Osteoblast (primary cell): ENCODE results near the gene CDH5. TPM values are rescaled to one million over a fixed set of nuclear protein-coding genes. Genes with fewer than 3 reads are reported as not detected.

ENCODE experiments used
- DNase-seq: peaks from one replicate; pipeline ENCODE4 v3.0.0; 2011; ENCODE audit warnings: low spot score, mixed read lengths; ENCODE audit not compliant: insufficient read length; ENCODE audit errors: missing footprints
- H2AFZ ChIP-seq: 2 replicates; pipeline ENCODE4 v1.6.0; 2011; ENCODE audit warnings: mild to moderate bottlenecking, low read length
- H3K27ac ChIP-seq: 2 replicates; pipeline ENCODE4 v1.5.1; 2011; ENCODE audit warnings: mild to moderate bottlenecking, low read depth, low read length, moderate library complexity
- H3K27me3 ChIP-seq: 2 replicates; pipeline ENCODE4 v1.6.0; 2012; ENCODE audit warnings: mild to moderate bottlenecking, control low read depth, inconsistent platforms, low read length, moderate library complexity; ENCODE audit not compliant: insufficient read depth
- H3K36me3 ChIP-seq: 2 replicates; pipeline ENCODE4 v1.5.1; 2011; ENCODE audit warnings: mild to moderate bottlenecking, low read length, control low read depth, moderate library complexity; ENCODE audit not compliant: insufficient read depth
- H3K4me1 ChIP-seq: 2 replicates; pipeline ENCODE4 v1.5.1; 2011; ENCODE audit warnings: mild to moderate bottlenecking, low read length, control low read depth, moderate library complexity; ENCODE audit not compliant: insufficient read depth
- H3K4me2 ChIP-seq: 2 replicates; pipeline ENCODE4 v1.6.0; 2011; ENCODE audit warnings: mild to moderate bottlenecking, low read length; ENCODE audit not compliant: insufficient read depth
- H3K4me3 ChIP-seq: fragments of 200-600 bp; sonication (generic); 3 replicates; pipeline ENCODE4 v1.5.1; 2012; ENCODE audit warnings: mild to moderate bottlenecking, low read length, inconsistent platforms; ENCODE audit not compliant: insufficient read depth
- H3K79me2 ChIP-seq: 2 replicates; pipeline ENCODE4 v1.6.0; 2012; ENCODE audit warnings: mild to moderate bottlenecking, low read length, control low read depth, inconsistent platforms; ENCODE audit not compliant: insufficient read depth
- H3K9me3 ChIP-seq: 2 replicates; pipeline ENCODE4 v1.5.1; 2011; ENCODE audit warnings: low read depth, low read length, control low read depth
- H4K20me1 ChIP-seq: 2 replicates; pipeline ENCODE4 v1.6.0; 2012; ENCODE audit warnings: mild to moderate bottlenecking, low read length, control low read depth; ENCODE audit not compliant: insufficient read depth
- total RNA-seq: library from RNA; depleted of rRNA; stranded (reverse); fragments of >200 nt; gene quantifications from 2 replicates; pipeline ENCODE4 v1.2.3, GENCODE V29; 2012
- TF ChIP-seq, protein P1 (sequence below): IDR thresholded peaks from 2 replicates; pipeline ENCODE4 v1.5.1; 2011; ENCODE audit warnings: mild to moderate bottlenecking, low read depth, low read length, moderate library complexity; ENCODE audit errors: extremely low read depth

CDH5 gene
- total RNA-seq, 1 donor, result 0.72 TPM

DNA sequence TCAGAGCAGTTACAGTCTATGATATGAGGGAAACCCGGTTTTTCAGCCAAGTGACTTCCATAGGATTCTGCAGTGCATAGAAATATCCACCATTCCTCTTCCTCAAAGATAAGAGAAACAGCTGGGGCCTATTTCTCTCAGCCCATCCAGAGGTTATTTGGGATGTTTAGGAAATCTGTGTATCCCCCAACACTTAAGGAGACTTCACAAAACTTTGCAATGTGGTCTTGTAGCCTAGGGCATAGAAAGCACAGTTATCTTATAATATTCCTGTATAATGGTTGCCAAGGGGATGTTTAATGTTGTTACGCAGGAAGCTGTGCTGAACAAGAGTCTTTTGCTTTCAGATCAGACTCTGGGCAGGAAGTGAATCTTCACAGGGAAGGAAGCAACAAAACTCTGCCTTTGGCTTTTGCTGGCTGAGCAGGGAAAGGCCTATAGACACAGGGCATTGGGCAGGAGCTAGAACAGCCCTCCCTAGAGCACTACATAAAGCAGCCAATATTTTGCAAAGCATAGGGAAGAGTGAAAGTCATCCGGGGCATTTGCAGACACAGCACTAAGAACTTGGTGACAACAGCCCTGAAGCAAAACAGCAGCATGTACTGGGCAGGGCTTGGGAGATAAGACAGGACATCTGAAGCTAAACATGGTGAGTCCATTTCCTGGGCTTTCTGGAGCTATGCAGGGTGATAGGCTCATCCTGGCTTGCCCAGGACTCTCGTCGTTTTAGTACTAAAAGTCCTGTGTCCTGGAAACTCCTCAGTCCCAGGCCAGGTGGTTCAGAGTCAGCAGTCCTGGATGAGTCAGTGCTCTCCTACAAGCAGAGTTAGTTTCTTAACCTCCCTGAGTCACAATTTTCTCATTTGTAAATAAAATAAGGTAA is 41.9 kb downstream of the CDH5 start:
- Histone ChIP-seq H4K20me1 (no peaks in the 10 kb centered on the region), H3K9me3 (no peaks in the 10 kb centered on the region), H3K27me3 (peaks cover 19% of the 10 kb centered on the region), H3K27ac (peak overlapping the region; percentile 64), H3K4me1 (peaks cover 25% of the 10 kb centered on the region), H3K79me2 (no peaks in the 10 kb centered on the region), H2AFZ (peak overlapping the region; percentile 61), H3K36me3 (no peaks in the 10 kb centered on the region), H3K4me3 (peak overlapping the region; percentile 16), H3K4me2 (peak overlapping the region; percentile 46)
- DNase-seq, result no peak
- TF ChIP-seq, protein P1, sequence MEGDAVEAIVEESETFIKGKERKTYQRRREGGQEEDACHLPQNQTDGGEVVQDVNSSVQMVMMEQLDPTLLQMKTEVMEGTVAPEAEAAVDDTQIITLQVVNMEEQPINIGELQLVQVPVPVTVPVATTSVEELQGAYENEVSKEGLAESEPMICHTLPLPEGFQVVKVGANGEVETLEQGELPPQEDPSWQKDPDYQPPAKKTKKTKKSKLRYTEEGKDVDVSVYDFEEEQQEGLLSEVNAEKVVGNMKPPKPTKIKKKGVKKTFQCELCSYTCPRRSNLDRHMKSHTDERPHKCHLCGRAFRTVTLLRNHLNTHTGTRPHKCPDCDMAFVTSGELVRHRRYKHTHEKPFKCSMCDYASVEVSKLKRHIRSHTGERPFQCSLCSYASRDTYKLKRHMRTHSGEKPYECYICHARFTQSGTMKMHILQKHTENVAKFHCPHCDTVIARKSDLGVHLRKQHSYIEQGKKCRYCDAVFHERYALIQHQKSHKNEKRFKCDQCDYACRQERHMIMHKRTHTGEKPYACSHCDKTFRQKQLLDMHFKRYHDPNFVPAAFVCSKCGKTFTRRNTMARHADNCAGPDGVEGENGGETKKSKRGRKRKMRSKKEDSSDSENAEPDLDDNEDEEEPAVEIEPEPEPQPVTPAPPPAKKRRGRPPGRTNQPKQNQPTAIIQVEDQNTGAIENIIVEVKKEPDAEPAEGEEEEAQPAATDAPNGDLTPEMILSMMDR, result no peak

DNA sequence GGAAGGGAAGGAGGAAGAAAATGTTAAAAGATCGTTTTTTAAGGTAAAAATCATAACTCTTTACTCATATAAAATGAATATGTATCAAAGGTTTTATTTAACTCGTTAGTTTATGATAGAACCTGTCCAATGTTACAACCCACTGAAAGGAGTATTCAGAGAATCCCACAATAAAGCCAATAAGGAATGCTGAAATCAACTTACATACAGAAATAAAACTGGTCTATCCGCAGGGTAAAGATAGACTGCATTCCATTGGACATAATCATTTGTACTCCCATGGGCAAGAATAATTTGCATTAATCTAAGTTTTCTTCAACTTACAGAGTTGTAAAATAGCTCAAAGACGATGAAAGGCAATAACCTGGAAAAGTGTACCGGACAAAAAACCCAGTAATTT is 42.7 kb downstream of the CDH5 start:
- Histone ChIP-seq H2AFZ (no peak overlapping the region), H3K36me3 (no peaks in the 10 kb centered on the region), H3K79me2 (no peaks in the 10 kb centered on the region), H3K27ac (peak overlapping the region; percentile 64), H3K27me3 (peaks cover 15% of the 10 kb centered on the region), H4K20me1 (no peaks in the 10 kb centered on the region), H3K4me3 (no peak overlapping the region), H3K9me3 (no peaks in the 10 kb centered on the region), H3K4me1 (peaks cover 25% of the 10 kb centered on the region), H3K4me2 (peak overlapping the region; percentile 46)
- TF ChIP-seq, protein P1, result no peak
- DNase-seq, result no peak

DNA sequence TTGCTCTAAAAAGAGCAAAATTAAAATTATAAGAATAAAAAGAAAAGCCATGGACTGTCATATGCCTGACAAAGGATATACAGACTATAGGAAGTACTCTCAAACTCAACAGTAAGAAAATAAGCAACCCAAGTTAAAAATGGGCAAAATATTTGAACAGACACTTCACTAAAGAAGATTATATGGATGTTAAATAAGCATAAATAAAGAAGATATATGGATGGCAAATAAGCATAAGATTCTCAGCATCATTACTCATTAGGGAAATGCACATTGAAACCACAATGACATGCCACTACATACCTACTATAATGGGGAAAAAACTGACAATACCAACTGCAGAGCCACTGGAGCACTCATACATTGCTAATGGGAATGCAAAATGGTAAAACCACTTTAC is 45.7 kb downstream of the CDH5 start:
- H3K4me1 ChIP-seq, result peaks cover 33% of the 10 kb centered on the region
- no peak for DNase-seq

DNA sequence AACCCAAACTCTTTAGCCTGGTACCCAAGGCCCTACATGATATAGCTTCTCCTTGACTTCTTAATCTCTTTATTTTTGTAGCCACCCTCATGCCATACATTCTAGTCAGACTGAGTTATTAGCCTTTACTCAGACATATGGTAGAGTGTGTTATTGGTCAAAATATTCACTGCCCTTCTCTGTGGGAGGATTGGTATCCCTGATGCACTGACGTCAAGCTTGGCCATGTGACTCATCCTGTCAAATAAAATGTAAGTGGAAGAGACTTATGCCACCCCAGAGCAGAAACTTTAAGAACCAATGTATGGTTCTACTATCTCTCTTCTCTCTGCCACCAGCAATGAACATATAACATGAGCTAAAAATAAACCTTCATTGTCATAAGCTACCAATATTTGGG is 48.4 kb downstream of the CDH5 start:
- no peak overlapping the region for H3K4me3 ChIP-seq
- H4K20me1 ChIP-seq, result no peaks in the 10 kb centered on the region
- H3K27ac ChIP-seq, result no peak overlapping the region
- H3K36me3 ChIP-seq, result no peaks in the 10 kb centered on the region
- H3K27me3 ChIP-seq, result no peaks in the 10 kb centered on the region
- no peaks in the 10 kb centered on the region for H3K79me2 ChIP-seq
- TF ChIP-seq, protein P1, result no peak
- no peak overlapping the region for H2AFZ ChIP-seq
- no peak for DNase-seq
- H3K4me2 ChIP-seq, result no peak overlapping the region
- H3K4me1 ChIP-seq, result peaks cover 18% of the 10 kb centered on the region
- H3K9me3 ChIP-seq, result no peaks in the 10 kb centered on the region

More for the DNA sequence above, 45.7 kb downstream of the CDH5 start:
- Histone ChIP-seq H3K9me3 (no peaks in the 10 kb centered on the region), H3K4me2 (no peak overlapping the region), H2AFZ (no peak overlapping the region), H3K27ac (no peak overlapping the region), H3K79me2 (no peaks in the 10 kb centered on the region), H4K20me1 (no peaks in the 10 kb centered on the region), H3K36me3 (no peaks in the 10 kb centered on the region), H3K27me3 (no peaks in the 10 kb centered on the region), H3K4me3 (no peak overlapping the region)
- TF ChIP-seq, protein P1, result no peak
